ENCODE data around the gene RNASE8. TPM values are rescaled to one million over a fixed set of nuclear protein-coding genes. Genes with fewer than 3 reads are reported as not detected.
A peak's percentile ranks its signal among the peaks of the same experiment; 100 is the strongest.

Gene RNASE8
- total and polyA plus RNA-seq, 2 experiments from 2014 or later: not detected

DNA sequence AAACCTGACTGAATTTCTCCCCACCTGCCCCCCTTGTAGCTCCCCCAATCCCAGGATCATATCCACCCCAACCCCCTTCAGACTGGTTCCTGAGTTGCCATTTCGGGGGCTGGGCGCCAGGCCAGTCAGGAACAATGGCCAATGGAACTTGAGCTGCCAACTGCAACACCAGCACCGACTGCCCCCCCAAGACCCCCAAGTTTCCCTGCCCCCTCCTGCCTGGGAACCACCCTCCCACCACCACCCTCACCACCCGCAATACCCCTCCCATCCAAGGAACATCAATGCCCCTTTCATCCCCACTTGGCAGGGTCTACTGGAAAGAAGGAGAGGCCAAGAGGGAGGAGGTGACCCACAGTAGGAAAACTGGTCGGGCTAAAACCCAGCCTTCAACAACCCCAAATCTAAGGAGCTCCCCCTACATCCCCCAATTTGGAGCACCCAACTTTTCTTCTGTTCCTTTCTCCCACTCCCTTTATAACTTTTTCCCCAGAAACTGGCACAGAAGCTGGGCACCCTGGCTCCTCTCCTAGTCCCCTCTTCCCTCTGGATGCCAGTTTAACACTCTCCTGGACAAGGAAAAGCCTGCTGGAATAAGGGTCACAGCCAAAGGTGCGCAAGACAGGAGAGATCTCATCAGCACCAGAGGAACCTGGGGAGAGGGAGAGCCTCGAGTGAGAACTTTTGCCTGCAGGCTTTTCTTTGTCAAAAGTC is 31.2 kb upstream of the RNASE8 start:
- peak overlapping the region; percentile 94 for H3K4me2 ChIP-seq
- H3K9me3 ChIP-seq (ENCODE audit: low read depth): no peaks in the 10 kb centered on the region
- H3K79me2 ChIP-seq: peaks cover 14% of the 10 kb centered on the region
- DNase-seq (ENCODE audit: low spot score): no peak
- TF ChIP-seq, protein P1, sequence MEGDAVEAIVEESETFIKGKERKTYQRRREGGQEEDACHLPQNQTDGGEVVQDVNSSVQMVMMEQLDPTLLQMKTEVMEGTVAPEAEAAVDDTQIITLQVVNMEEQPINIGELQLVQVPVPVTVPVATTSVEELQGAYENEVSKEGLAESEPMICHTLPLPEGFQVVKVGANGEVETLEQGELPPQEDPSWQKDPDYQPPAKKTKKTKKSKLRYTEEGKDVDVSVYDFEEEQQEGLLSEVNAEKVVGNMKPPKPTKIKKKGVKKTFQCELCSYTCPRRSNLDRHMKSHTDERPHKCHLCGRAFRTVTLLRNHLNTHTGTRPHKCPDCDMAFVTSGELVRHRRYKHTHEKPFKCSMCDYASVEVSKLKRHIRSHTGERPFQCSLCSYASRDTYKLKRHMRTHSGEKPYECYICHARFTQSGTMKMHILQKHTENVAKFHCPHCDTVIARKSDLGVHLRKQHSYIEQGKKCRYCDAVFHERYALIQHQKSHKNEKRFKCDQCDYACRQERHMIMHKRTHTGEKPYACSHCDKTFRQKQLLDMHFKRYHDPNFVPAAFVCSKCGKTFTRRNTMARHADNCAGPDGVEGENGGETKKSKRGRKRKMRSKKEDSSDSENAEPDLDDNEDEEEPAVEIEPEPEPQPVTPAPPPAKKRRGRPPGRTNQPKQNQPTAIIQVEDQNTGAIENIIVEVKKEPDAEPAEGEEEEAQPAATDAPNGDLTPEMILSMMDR (IDR thresholded peaks at IDR 0.05; ENCODE audit: poor library complexity): no peak
- TF ChIP-seq EZH2 (IDR thresholded peaks at IDR 0.05; ENCODE audit: borderline replicate concordance) (no peak), EZH2phosphoT487 (IDR thresholded peaks at IDR 0.05; ENCODE audit: low read depth, severe bottlenecking, unreplicated experiment) (no peak)
- H3K27ac ChIP-seq: peak overlapping the region; percentile 82
- no peak overlapping the region for H3K4me3 ChIP-seq
- no peaks in the 10 kb centered on the region for H3K9me2 ChIP-seq (replicated peaks; ENCODE audit: insufficient read depth)
- peaks cover 16% of the 10 kb centered on the region for H3K4me1 ChIP-seq (ENCODE audit: insufficient read depth)
- no peaks in the 10 kb centered on the region for H3K36me3 ChIP-seq (replicated peaks; ENCODE audit: insufficient read depth, low read depth)
- peak overlapping the region; percentile 58 for H2AFZ ChIP-seq
- H3K27me3 ChIP-seq: no peaks in the 10 kb centered on the region
- H4K20me1 ChIP-seq (ENCODE audit: insufficient read depth, poor library complexity, severe bottlenecking): no peaks in the 10 kb centered on the region
- 57% methylated on average over 6 of the region's 7 CpGs for WGBS (ENCODE audit: low lambda C conversion rate, missing lambda C conversion rate)

DNA sequence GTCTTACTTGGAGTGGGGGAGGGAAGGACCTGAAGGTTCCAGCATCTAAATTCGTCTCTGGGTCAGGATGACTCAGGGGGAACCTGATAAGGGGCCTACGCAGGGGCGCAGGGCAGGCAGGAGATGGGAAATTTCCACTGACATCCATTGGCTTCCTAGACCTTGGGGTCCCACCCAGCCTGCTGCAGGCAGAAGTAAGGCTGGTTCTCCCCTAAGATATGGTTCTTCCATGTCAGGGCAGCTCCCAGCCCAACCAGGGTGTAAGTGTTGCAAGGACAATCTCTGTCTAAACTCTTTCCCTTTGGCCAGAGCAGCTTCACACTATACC is 30.7 kb upstream of the RNASE8 start:
- peaks cover 16% of the 10 kb centered on the region for H3K4me1 ChIP-seq (ENCODE audit: insufficient read depth)

DNA sequence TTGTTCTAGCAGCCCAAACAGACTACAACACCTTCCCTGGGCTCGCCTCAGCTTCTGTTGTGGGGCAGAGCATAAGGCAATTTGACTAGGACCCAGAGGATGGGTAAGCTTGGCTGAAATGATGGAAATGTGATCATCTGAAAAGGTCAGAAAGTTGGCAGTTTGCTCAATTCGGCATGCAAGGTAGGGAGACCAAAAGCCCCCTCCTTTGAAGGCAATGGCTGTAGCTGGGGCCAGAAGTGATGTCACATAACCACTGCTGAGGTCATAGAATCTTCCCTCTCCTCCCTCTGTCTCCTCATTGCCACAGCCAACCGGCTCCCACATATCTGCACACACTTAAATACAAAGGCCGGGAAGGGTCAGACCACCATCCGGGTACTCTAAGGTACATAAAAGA is 27.7 kb upstream of the RNASE8 start, which contains the start of gene TPPP2:
TPPP2 (plus strand) TSS at position 301 of the 400 bp plus-strand sequence. CDS start 365 bp downstream, outside the sequence.
- Histone ChIP-seq H3K9me2 (replicated peaks; ENCODE audit: insufficient read depth) (no peaks in the 10 kb centered on the region), H3K27ac (no peak within 1 kb of the TSS), H3K9me3 (ENCODE audit: low read depth) (no peaks in the 10 kb centered on the region), H3K4me1 (ENCODE audit: insufficient read depth) (peaks cover 16% of the 10 kb centered on the region), H3K79me2 (no peaks in the 10 kb centered on the region), H3K36me3 (replicated peaks; ENCODE audit: insufficient read depth, low read depth) (no peaks in the 10 kb centered on the region), H2AFZ (no peak within 1 kb of the TSS), H3K4me2 (no peak within 1 kb of the TSS), H3K4me3 (no peak within 1 kb of the TSS), H4K20me1 (ENCODE audit: insufficient read depth, poor library complexity, severe bottlenecking) (no peaks in the 10 kb centered on the region), H3K27me3 (no peaks in the 10 kb centered on the region)
- 98% methylated on average over 5 of the region's 5 CpGs for WGBS (ENCODE audit: low lambda C conversion rate, missing lambda C conversion rate)
- TF ChIP-seq, protein P1 (IDR thresholded peaks at IDR 0.05; ENCODE audit: poor library complexity): no peak
- TF ChIP-seq EZH2 (IDR thresholded peaks at IDR 0.05; ENCODE audit: borderline replicate concordance) (no peak), EZH2phosphoT487 (IDR thresholded peaks at IDR 0.05; ENCODE audit: low read depth, severe bottlenecking, unreplicated experiment) (no peak)
- DNase-seq (ENCODE audit: low spot score): no peak

More for the DNA sequence above, 30.7 kb upstream of the RNASE8 start:
- TF ChIP-seq EZH2 (IDR thresholded peaks at IDR 0.05; ENCODE audit: borderline replicate concordance): no peak
- TF ChIP-seq, protein P1 (IDR thresholded peaks at IDR 0.05; ENCODE audit: poor library complexity): no peak
- TF ChIP-seq EZH2phosphoT487 (IDR thresholded peaks at IDR 0.05; ENCODE audit: low read depth, severe bottlenecking, unreplicated experiment): no peak
- H3K27me3 ChIP-seq: no peaks in the 10 kb centered on the region
- H3K27ac ChIP-seq: peak overlapping the region; percentile 82
- no peaks in the 10 kb centered on the region for H3K9me3 ChIP-seq (ENCODE audit: low read depth)
- no peaks in the 10 kb centered on the region for H4K20me1 ChIP-seq (ENCODE audit: insufficient read depth, poor library complexity, severe bottlenecking)
- DNase-seq (ENCODE audit: low spot score): peak; percentile 38
- no peak overlapping the region for H2AFZ ChIP-seq
- WGBS (ENCODE audit: low lambda C conversion rate, missing lambda C conversion rate): 12% methylated on average over 3 of the region's 3 CpGs
- H3K4me2 ChIP-seq: peak overlapping the region; percentile 94
- H3K79me2 ChIP-seq: peaks cover 14% of the 10 kb centered on the region
- H3K9me2 ChIP-seq (replicated peaks; ENCODE audit: insufficient read depth): no peaks in the 10 kb centered on the region
- H3K36me3 ChIP-seq (replicated peaks; ENCODE audit: insufficient read depth, low read depth): no peaks in the 10 kb centered on the region
- H3K4me3 ChIP-seq: no peak overlapping the region
